Gastroesophageal sphincter (tissue), 4 donors: ENCODE results near the gene MUC20. TPM values are rescaled to one million over a fixed set of nuclear protein-coding genes. Genes with fewer than 3 reads are reported as not detected.
"Not testable (repeated sequence)": the region's sequence is repeated elsewhere in the genome, so short reads cannot be mapped to it uniquely, and the experiment has no call there.

Experiments
- ATAC-seq: fragments of 150-250 bp; one replicate; pipeline ENCODE4 v1.9.1; 2016; ENCODE audit warnings: mild to moderate bottlenecking, moderate library complexity
- H3K27ac ChIP-seq, 4 donors: fragments of 200-600 bp; sonication (generic) in 3 of 4; 1 replicate in 3 of 4; 2 replicates in 1 of 4; pipeline ENCODE4 v1.5.1; 2016 to 2019
- H3K27me3 ChIP-seq: fragments of 200-600 bp; sonication (generic); one replicate; pipeline ENCODE4 v1.5.1; 2019
- H3K36me3 ChIP-seq, 2 donors: fragments of 200-600 bp; sonication (generic); one replicate each; pipeline ENCODE4 v1.5.1; 2019; ENCODE audit warnings: control low read depth in 1 of 2
- H3K4me1 ChIP-seq, 3 donors: fragments of 200-600 bp; sonication (generic); 1 replicate in 2 of 3; 2 replicates in 1 of 3; pipeline ENCODE4 v1.5.1; 2016 to 2019; ENCODE audit warnings: control low read depth in 2 of 3
- H3K4me3 ChIP-seq, 2 donors: fragments of 200-600 bp; sonication (generic); one replicate each; pipeline ENCODE4 v1.5.1; 2019; ENCODE audit warnings: mild to moderate bottlenecking in 1 of 2, moderate library complexity in 1 of 2
- H3K9me3 ChIP-seq, 3 donors: fragments of 200-600 bp; sonication (generic); one replicate each; pipeline ENCODE4 v1.5.1; 2017 to 2019; ENCODE audit warnings: control low read depth in 2 of 3
- CTCF ChIP-seq, 4 experiments: fragments of 200-600 bp in 2 of 4; fragments of 450-650 bp in 2 of 4; sonication (generic) in 1 of 4; IDR thresholded peaks; one replicate each; pipeline ENCODE4 v1.5.1; 2017 to 2019; ENCODE audit warnings: antibody characterized with exemption in 4 of 4, mild to moderate bottlenecking in 2 of 4, moderate library complexity in 2 of 4
- EP300 ChIP-seq: sonication (generic); formaldehyde crosslinking; IDR thresholded peaks from one replicate; pipeline ENCODE4 v1.6.1; 2017; ENCODE audit warnings: antibody characterized with exemption, mild to moderate bottlenecking
- POLR2A ChIP-seq, 2 donors: fragments of 450-650 bp; IDR thresholded peaks; one replicate each; pipeline ENCODE4 v1.6.1; 2017; ENCODE audit warnings: antibody characterized with exemption in 2 of 2, mild to moderate bottlenecking in 2 of 2, moderate library complexity in 1 of 2
- POLR2AphosphoS5 ChIP-seq: sonication (generic); formaldehyde crosslinking; IDR thresholded peaks from one replicate; pipeline ENCODE4 v1.6.1; 2017; ENCODE audit warnings: antibody characterized with exemption
- WGBS, 2 donors: methylation state at CpG; one replicate each; pipeline ENCODE4 v1.1.5; 2018; ENCODE audit warnings: low coverage in 1 of 2; 5-methylcytosine and 5-hydroxymethylcytosine counted together
- total RNA-seq, 4 donors: library from RNA; depleted of rRNA; stranded (reverse); fragments of >200 nt; gene quantifications; one replicate each; pipeline ENCODE4 v1.1.0, GENCODE V29; 2016

Gene MUC20
- total RNA-seq, 4 donors from 2014 or later = 2.0 to 7.7 (median 4.8) TPM

DNA sequence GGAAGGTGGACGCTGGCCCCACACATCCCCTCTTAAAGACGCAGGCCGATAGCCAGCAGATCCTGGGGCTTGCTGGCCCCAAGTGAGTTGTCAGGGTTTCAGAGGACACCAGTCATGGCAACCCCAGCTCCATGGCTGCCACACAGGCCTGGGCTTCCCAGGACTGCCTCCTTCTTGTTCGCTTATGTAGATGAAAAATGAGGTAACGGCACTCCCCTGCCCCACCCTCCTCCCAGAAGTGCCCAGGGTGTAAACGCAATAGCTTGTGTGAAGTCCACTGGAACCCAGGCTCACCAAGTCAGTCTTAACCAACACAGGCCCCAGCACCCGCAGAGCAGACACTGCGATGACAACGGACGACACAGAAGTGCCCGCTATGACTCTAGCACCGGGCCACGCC, 3.6 kb downstream of the MUC20 start:
- not testable (repeated sequence) for H3K27ac ChIP-seq, H3K4me1 ChIP-seq, H3K9me3 ChIP-seq, H3K36me3 ChIP-seq, ATAC-seq, H3K4me3 ChIP-seq
- H3K27me3 ChIP-seq = peaks cover 19% of the 10 kb centered on the region
- no CpG with 5 or more reads among the region's 13 CpGs for WGBS, 2 donors

DNA sequence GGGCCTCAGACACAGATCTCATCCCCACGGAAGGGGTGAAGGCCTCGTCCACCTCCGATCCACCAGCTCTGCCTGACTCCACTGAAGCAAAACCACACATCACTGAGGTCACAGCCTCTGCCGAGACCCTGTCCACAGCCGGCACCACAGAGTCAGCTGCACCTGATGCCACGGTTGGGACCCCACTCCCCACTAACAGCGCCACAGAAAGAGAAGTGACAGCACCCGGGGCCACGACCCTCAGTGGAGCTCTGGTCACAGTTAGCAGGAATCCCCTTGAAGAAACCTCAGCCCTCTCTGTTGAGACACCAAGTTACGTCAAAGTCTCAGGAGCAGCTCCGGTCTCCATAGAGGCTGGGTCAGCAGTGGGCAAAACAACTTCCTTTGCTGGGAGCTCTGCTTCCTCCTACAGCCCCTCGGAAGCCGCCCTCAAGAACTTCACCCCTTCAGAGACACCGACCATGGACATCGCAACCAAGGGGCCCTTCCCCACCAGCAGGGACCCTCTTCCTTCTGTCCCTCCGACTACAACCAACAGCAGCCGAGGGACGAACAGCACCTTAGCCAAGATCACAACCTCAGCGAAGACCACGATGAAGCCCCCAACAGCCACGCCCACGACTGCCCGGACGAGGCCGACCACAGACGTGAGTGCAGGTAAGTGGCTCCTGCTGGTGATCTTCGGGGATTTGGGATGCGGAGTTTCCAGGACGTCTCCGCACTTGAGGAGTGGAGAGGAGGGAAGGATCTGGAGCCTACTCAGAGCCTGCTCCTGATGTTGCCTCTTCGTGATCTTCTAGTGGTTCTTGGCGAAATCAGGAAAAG, 5.3 kb downstream of the MUC20 start:
- H3K27me3 ChIP-seq = peaks cover 22% of the 10 kb centered on the region
- not testable (repeated sequence) for H3K9me3 ChIP-seq, H3K27ac ChIP-seq, H3K4me1 ChIP-seq, ATAC-seq, H3K4me3 ChIP-seq
- peaks cover 0 to 15% of the 10 kb centered on the region in 2 donors for H3K36me3 ChIP-seq
- WGBS, 2 donors = 90 to 93% methylated on average over 5 of the region's 32 CpGs

DNA sequence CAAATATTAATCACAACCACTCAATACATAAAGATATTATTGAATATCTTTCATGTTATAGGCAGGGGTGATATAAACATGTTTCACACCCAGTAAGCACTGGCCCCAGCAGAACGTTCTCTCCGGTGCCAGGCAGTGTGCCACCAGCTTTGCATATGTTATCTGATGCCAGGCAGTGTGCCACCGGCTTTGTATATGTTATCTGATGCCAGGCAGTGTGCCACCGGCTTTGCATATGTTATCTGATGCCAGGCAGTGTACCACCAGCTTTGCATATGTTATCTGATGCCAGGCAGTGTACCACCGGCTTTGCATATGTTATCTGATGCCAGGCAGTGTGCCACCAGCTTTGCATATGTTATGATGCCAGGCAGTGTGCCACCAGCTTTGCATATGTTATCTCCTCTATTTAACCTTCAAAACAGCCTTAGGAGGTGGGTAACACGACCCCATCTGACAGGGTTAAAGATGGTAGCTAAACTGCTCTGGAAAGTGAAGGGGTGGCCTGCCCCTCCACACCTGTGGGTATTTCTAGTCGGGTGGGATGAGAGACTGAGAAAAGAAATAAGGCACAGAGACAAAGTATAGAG, 6.9 kb downstream of the MUC20 start:
- Histone ChIP-seq H3K27ac (no peak overlapping the region), H3K9me3 (no peaks in the 10 kb centered on the region), H3K4me3 (no peak overlapping the region), H3K27me3 (peaks cover 22% of the 10 kb centered on the region), H3K4me1 (no peaks in the 10 kb centered on the region), H3K36me3 (peaks cover 0 to 15% of the 10 kb centered on the region in 2 donors)
- no peak for TF ChIP-seq EP300
- no peak for TF ChIP-seq POLR2AphosphoS5
- no peak for TF ChIP-seq CTCF (IDR thresholded peaks at IDR 0.05)
- no peak for TF ChIP-seq POLR2A (IDR thresholded peaks at IDR 0.05)
- WGBS, 2 donors = 40 to 50% methylated on average over 1 to 7 of the region's 7 CpGs
- no peak for ATAC-seq

DNA sequence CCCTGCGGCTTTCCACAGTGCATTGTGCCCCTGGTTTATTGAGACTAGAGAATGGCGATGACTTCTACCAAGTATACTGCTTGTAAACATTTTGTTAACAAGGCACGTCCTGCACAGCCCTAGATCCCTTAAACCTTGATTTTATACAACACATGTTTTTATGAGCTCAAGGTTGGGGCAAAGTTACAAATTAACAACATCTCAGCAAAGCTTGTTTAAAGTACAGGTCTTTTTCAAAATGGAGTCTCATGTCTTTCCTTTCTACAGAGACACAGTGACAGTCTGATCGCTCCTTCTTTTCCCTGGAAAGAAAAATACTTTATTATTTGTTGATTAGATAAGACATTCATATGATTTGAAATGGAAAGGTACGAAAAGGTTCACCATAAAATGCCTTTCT, 8.0 kb downstream of the MUC20 start:
- 95 to 100% methylated on average over 3 to 4 of the region's 5 CpGs for WGBS, 2 donors
- not testable (repeated sequence) for ATAC-seq, H3K27ac ChIP-seq, H3K4me1 ChIP-seq, H3K4me3 ChIP-seq, H3K9me3 ChIP-seq
- peaks cover 22% of the 10 kb centered on the region for H3K27me3 ChIP-seq
- peaks cover 0 to 15% of the 10 kb centered on the region in 2 donors for H3K36me3 ChIP-seq

- TF ChIP-seq POLR2AphosphoS5 (no peak), EP300 (no peak), CTCF (IDR thresholded peaks at IDR 0.05) (no peak), POLR2A (IDR thresholded peaks at IDR 0.05) (no peak)
- no peak overlapping the region for H3K27ac ChIP-seq
- WGBS, 2 donors = 76 to 95% methylated on average over 10 to 15 of the region's 18 CpGs
Measured at GRCh38 chr3:195729476-195730251, 8.9 kb downstream of the MUC20 start.

GRCh38 chr3:195731356-195731905, 10.7 kb downstream of the MUC20 start:
- Histone ChIP-seq H3K36me3 (peaks cover 0 to 15% of the 10 kb centered on the region in 2 donors), H3K27ac (no peak overlapping the region), H3K27me3 (peaks cover 19% of the 10 kb centered on the region), H3K9me3 (no peaks in the 10 kb centered on the region), H3K4me1 (no peaks in the 10 kb centered on the region), H3K4me3 (no peak overlapping the region)
- WGBS, 2 donors = 78 to 95% methylated on average over 4 to 8 of the region's 11 CpGs
- TF ChIP-seq CTCF (IDR thresholded peaks at IDR 0.05) = no peak
- TF ChIP-seq POLR2A (IDR thresholded peaks at IDR 0.05) = no peak
- TF ChIP-seq EP300 = no peak
- TF ChIP-seq POLR2AphosphoS5 = no peak
- no peak for ATAC-seq

More at GRCh38 chr3:195729476-195730251, 8.9 kb downstream of the MUC20 start:
- Histone ChIP-seq H3K27me3 (peaks cover 22% of the 10 kb centered on the region), H3K9me3 (no peaks in the 10 kb centered on the region), H3K36me3 (peaks cover 0 to 15% of the 10 kb centered on the region in 2 donors), H3K4me3 (no peak overlapping the region), H3K4me1 (no peaks in the 10 kb centered on the region)
- no peak for ATAC-seq
